Memory B cell (primary cell): ENCODE measurements around the gene AGAP6.
"Not testable (repeated sequence)": the region's sequence is repeated elsewhere in the genome, so short reads cannot be mapped to it uniquely, and the experiment has no call there.

Experiments used
- ATAC-seq: fragments of 150-1000 bp; cut with Tn5 transposase; 2 replicates; pipeline ENCODE4 v1.10.0; 2021; ENCODE audit warnings: low read depth, mild to moderate bottlenecking, moderate library complexity
- DNase-seq, 2 donors: peaks; one replicate each; pipeline ENCODE4 v3.0.0; 2022; ENCODE audit warnings: low spot score in 2 of 2
- H3K27ac Mint-ChIP-seq: one replicate; pipeline ENCODE4 v1.8.0; 2022; ENCODE audit warnings: mild to moderate bottlenecking, moderate library complexity, mixed read lengths
- H3K27me3 Mint-ChIP-seq: one replicate; pipeline ENCODE4 v1.8.0; 2022; ENCODE audit warnings: mixed read lengths
- H3K36me3 Mint-ChIP-seq: one replicate; pipeline ENCODE4 v1.8.0; 2022; ENCODE audit warnings: mild to moderate bottlenecking, mixed read lengths
- H3K4me1 Mint-ChIP-seq: one replicate; pipeline ENCODE4 v1.8.0; 2022; ENCODE audit warnings: mixed read lengths
- H3K4me3 Mint-ChIP-seq: one replicate; pipeline ENCODE4 v1.8.0; 2022; ENCODE audit warnings: mild to moderate bottlenecking, moderate library complexity, mixed read lengths
- H3K9me3 Mint-ChIP-seq: one replicate; pipeline ENCODE4 v1.8.0; 2022; ENCODE audit warnings: mixed read lengths

Gene AGAP6

GRCh38 chr10:50047594-50047993 is 59.4 kb downstream of the AGAP6 start:
- DNase-seq, ATAC-seq, H3K27ac Mint-ChIP-seq, H3K4me3 Mint-ChIP-seq, H3K9me3 Mint-ChIP-seq, H3K4me1 Mint-ChIP-seq, H3K36me3 Mint-ChIP-seq, H3K27me3 Mint-ChIP-seq: not testable (repeated sequence)

DNA sequence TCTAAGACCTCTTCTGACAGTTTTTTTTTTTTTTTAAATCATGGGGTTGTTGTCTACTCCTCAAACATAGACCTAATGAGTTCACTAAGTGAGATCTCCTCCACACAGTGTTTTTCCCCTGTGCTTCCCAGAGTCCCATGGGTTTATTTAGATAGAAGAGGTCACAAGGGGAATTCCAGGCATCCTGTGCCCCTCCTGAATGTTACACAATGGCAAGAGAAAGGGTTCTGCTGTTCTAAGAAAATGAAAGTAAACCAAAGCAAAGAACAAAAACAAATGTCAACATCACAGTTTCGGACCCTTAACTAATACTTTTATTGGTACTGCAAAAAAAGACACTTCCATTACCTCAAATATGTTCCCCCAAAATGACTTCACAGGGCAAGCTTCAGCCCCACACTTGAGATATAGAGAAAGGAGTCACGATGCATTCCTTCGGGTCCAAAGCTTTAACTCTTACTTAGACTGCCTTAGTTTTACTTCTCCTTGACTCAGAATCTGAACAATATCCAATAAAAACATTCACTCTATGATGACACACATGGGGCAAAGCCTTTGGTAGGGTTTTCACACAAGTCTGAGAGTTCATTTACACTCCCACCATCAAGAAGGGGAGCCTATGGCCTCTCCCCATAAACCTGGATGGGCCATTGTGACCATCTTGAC is 63.9 kb downstream of the AGAP6 start:
- not testable (repeated sequence) for DNase-seq, H3K27me3 Mint-ChIP-seq, H3K4me1 Mint-ChIP-seq, H3K4me3 Mint-ChIP-seq, H3K36me3 Mint-ChIP-seq, H3K27ac Mint-ChIP-seq, H3K9me3 Mint-ChIP-seq
- peak; percentile 38 for ATAC-seq

- ATAC-seq, H3K4me1 Mint-ChIP-seq, H3K27me3 Mint-ChIP-seq, H3K27ac Mint-ChIP-seq, H3K4me3 Mint-ChIP-seq, DNase-seq, H3K9me3 Mint-ChIP-seq, H3K36me3 Mint-ChIP-seq: not testable (repeated sequence)
Measured at GRCh38 chr10:50052778-50053376, 64.7 kb downstream of the AGAP6 start.

- H3K4me1 Mint-ChIP-seq, H3K27ac Mint-ChIP-seq, H3K27me3 Mint-ChIP-seq, H3K4me3 Mint-ChIP-seq, ATAC-seq, H3K36me3 Mint-ChIP-seq, DNase-seq, H3K9me3 Mint-ChIP-seq: not testable (repeated sequence)
Measured at GRCh38 chr10:50055494-50056292, 67.5 kb downstream of the AGAP6 start.

- H3K9me3 Mint-ChIP-seq, H3K36me3 Mint-ChIP-seq, H3K4me3 Mint-ChIP-seq, H3K27ac Mint-ChIP-seq, H3K27me3 Mint-ChIP-seq, H3K4me1 Mint-ChIP-seq, ATAC-seq, DNase-seq: not testable (repeated sequence)
Measured at GRCh38 chr10:50056654-50057053, 68.4 kb downstream of the AGAP6 start.

DNA sequence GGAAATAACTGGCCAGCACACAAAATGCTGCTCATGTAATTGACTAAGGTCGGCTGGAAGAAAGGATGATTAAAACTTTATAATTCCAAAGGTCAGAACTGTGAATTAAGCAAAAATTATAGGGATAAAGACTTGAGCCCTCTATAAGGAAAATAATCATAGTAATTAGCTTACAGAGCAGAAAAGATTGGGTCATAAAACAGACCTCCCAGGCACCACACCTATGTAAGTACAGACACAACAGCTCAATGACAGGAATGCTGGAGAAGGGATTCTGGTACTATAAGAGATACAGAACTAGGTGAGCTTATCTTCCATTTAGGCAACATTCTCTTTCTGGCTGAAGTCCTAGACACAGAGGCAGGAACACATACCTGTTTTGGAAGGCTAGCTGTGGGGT is 70.5 kb downstream of the AGAP6 start:
- not testable (repeated sequence) for H3K27ac Mint-ChIP-seq, ATAC-seq, H3K36me3 Mint-ChIP-seq, H3K4me3 Mint-ChIP-seq, H3K4me1 Mint-ChIP-seq, DNase-seq, H3K27me3 Mint-ChIP-seq, H3K9me3 Mint-ChIP-seq

DNA sequence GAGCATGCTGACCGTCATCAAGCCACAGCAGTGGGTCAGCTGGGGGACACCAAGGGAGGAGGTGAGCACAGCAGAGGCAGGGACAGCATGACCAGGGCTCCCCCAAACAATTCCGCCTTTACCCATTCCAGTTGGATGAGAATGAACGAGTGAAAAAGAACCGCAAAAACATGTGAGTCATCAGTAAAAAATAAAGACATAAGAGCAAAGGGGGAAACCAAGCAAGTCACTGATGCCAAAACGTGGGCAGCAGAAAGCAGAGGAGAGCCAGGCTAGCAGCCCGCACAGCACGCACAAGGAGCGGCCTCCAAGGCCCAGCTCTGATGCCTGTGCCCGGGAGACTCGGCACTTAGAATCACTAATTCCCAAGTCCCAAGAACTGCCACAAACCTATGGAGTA is 71.7 kb downstream of the AGAP6 start:
- not testable (repeated sequence) for H3K4me1 Mint-ChIP-seq, ATAC-seq, DNase-seq, H3K27me3 Mint-ChIP-seq, H3K4me3 Mint-ChIP-seq, H3K27ac Mint-ChIP-seq, H3K9me3 Mint-ChIP-seq, H3K36me3 Mint-ChIP-seq
